ENCODE measurements around the gene HPX.
A peak's percentile ranks its signal among the peaks of the same experiment; 100 is the strongest.
"Not testable (repeated sequence)": the region's sequence is repeated elsewhere in the genome, so short reads cannot be mapped to it uniquely, and the experiment has no call there.

HPX gene

GRCh38 chr11:6397156-6397555 lies 43.6 kb downstream of the HPX start:
- Histone ChIP-seq H3K4me3 (ENCODE audit: low read depth, low read length) (no peak overlapping the region), H3K4me1 (ENCODE audit: control insufficient read depth, insufficient read depth, low read length) (no peaks in the 10 kb centered on the region), H3K27me3 (ENCODE audit: control insufficient read depth, insufficient read depth, low read length) (no peaks in the 10 kb centered on the region), H3K9me3 (ENCODE audit: control insufficient read depth, insufficient read depth, low read length) (no peaks in the 10 kb centered on the region), H3K36me3 (ENCODE audit: control insufficient read depth, insufficient read depth, low read length) (no peaks in the 10 kb centered on the region), H3K9ac (ENCODE audit: low read depth, low read length) (no peak overlapping the region)

- Histone ChIP-seq H3K9me3 (ENCODE audit: control insufficient read depth, insufficient read depth, low read length) (no peaks in the 10 kb centered on the region), H3K9ac (ENCODE audit: low read depth, low read length) (no peak overlapping the region), H3K4me1 (ENCODE audit: control insufficient read depth, insufficient read depth, low read length) (no peaks in the 10 kb centered on the region), H3K4me3 (ENCODE audit: low read depth, low read length) (no peak overlapping the region), H3K27me3 (ENCODE audit: control insufficient read depth, insufficient read depth, low read length) (peaks cover 6% of the 10 kb centered on the region), H3K36me3 (ENCODE audit: control insufficient read depth, insufficient read depth, low read length) (no peaks in the 10 kb centered on the region)
Measured at GRCh38 chr11:6395470-6396060, 45.2 kb downstream of the HPX start.

- Histone ChIP-seq H3K4me3 (ENCODE audit: low read depth, low read length) (no peak overlapping the region), H3K9ac (ENCODE audit: low read depth, low read length) (no peak overlapping the region), H3K27me3 (ENCODE audit: control insufficient read depth, insufficient read depth, low read length) (peaks cover 6% of the 10 kb centered on the region), H3K9me3 (ENCODE audit: control insufficient read depth, insufficient read depth, low read length) (no peaks in the 10 kb centered on the region), H3K36me3 (ENCODE audit: control insufficient read depth, insufficient read depth, low read length) (no peaks in the 10 kb centered on the region), H3K4me1 (ENCODE audit: control insufficient read depth, insufficient read depth, low read length) (no peaks in the 10 kb centered on the region)
Measured at GRCh38 chr11:6393989-6394670, 46.7 kb downstream of the HPX start.

- H3K4me1 ChIP-seq (ENCODE audit: control insufficient read depth, insufficient read depth, low read length); H3K36me3 ChIP-seq (ENCODE audit: control insufficient read depth, insufficient read depth, low read length); H3K4me3 ChIP-seq (ENCODE audit: low read depth, low read length); H3K9ac ChIP-seq (ENCODE audit: low read depth, low read length); H3K9me3 ChIP-seq (ENCODE audit: control insufficient read depth, insufficient read depth, low read length); H3K27me3 ChIP-seq (ENCODE audit: control insufficient read depth, insufficient read depth, low read length): not testable (repeated sequence)
Measured at GRCh38 chr11:6392251-6392650, 48.5 kb downstream of the HPX start.

- no peaks in the 10 kb centered on the region for H3K4me1 ChIP-seq (ENCODE audit: control insufficient read depth, insufficient read depth, low read length)
- no peaks in the 10 kb centered on the region for H3K36me3 ChIP-seq (ENCODE audit: control insufficient read depth, insufficient read depth, low read length)
- peaks cover 6% of the 10 kb centered on the region for H3K27me3 ChIP-seq (ENCODE audit: control insufficient read depth, insufficient read depth, low read length)
- no peak overlapping the region for H3K9ac ChIP-seq (ENCODE audit: low read depth, low read length)
- no peak overlapping the region for H3K4me3 ChIP-seq (ENCODE audit: low read depth, low read length)
- H3K9me3 ChIP-seq (ENCODE audit: control insufficient read depth, insufficient read depth, low read length), result no peaks in the 10 kb centered on the region
Measured at GRCh38 chr11:6391537-6392134, 49.2 kb downstream of the HPX start.

- peak overlapping the region; percentile 67 for H3K4me3 ChIP-seq (ENCODE audit: low read depth, low read length)
- no peaks in the 10 kb centered on the region for H3K9me3 ChIP-seq (ENCODE audit: control insufficient read depth, insufficient read depth, low read length)
- H3K9ac ChIP-seq (ENCODE audit: low read depth, low read length), result no peak overlapping the region
Measured at GRCh38 chr11:6390718-6391469, 49.9 kb downstream of the HPX start.

GRCh38 chr11:6389905-6390717 lies 50.7 kb downstream of the HPX start, which contains the start of gene SMPD1:
Gene SMPD1 (plus strand): TSS chr11:6390474. CDS start chr11:6390599, 125 bp downstream.
- peak within 1 kb of the TSS; percentile 67 for H3K4me3 ChIP-seq (ENCODE audit: low read depth, low read length)
- H3K9ac ChIP-seq (ENCODE audit: low read depth, low read length), result no peak within 1 kb of the TSS
- H3K36me3 ChIP-seq (ENCODE audit: control insufficient read depth, insufficient read depth, low read length), result no peaks in the 10 kb centered on the region
- H3K4me1 ChIP-seq (ENCODE audit: control insufficient read depth, insufficient read depth, low read length), result peaks cover 5% of the 10 kb centered on the region
- no peaks in the 10 kb centered on the region for H3K9me3 ChIP-seq (ENCODE audit: control insufficient read depth, insufficient read depth, low read length)
- peaks cover 6% of the 10 kb centered on the region for H3K27me3 ChIP-seq (ENCODE audit: control insufficient read depth, insufficient read depth, low read length)

More at GRCh38 chr11:6390718-6391469, 49.9 kb downstream of the HPX start:
- H3K36me3 ChIP-seq (ENCODE audit: control insufficient read depth, insufficient read depth, low read length), result no peaks in the 10 kb centered on the region
- peaks cover 6% of the 10 kb centered on the region for H3K27me3 ChIP-seq (ENCODE audit: control insufficient read depth, insufficient read depth, low read length)
- H3K4me1 ChIP-seq (ENCODE audit: control insufficient read depth, insufficient read depth, low read length), result no peaks in the 10 kb centered on the region

GRCh38 chr11:6388748-6389147 lies 52.0 kb downstream of the HPX start:
- no peak overlapping the region for H3K9ac ChIP-seq (ENCODE audit: low read depth, low read length)
- no peaks in the 10 kb centered on the region for H3K9me3 ChIP-seq (ENCODE audit: control insufficient read depth, insufficient read depth, low read length)
- H3K4me1 ChIP-seq (ENCODE audit: control insufficient read depth, insufficient read depth, low read length), result peaks cover 5% of the 10 kb centered on the region
- H3K36me3 ChIP-seq (ENCODE audit: control insufficient read depth, insufficient read depth, low read length), result no peaks in the 10 kb centered on the region
- peaks cover 6% of the 10 kb centered on the region for H3K27me3 ChIP-seq (ENCODE audit: control insufficient read depth, insufficient read depth, low read length)
- no peak overlapping the region for H3K4me3 ChIP-seq (ENCODE audit: low read depth, low read length)

- H3K9ac ChIP-seq (ENCODE audit: low read depth, low read length), result no peak overlapping the region
- no peaks in the 10 kb centered on the region for H3K36me3 ChIP-seq (ENCODE audit: control insufficient read depth, insufficient read depth, low read length)
- H3K27me3 ChIP-seq (ENCODE audit: control insufficient read depth, insufficient read depth, low read length), result peaks cover 6% of the 10 kb centered on the region
- H3K4me1 ChIP-seq (ENCODE audit: control insufficient read depth, insufficient read depth, low read length), result peaks cover 5% of the 10 kb centered on the region
- no peak overlapping the region for H3K4me3 ChIP-seq (ENCODE audit: low read depth, low read length)
- no peaks in the 10 kb centered on the region for H3K9me3 ChIP-seq (ENCODE audit: control insufficient read depth, insufficient read depth, low read length)
Measured at GRCh38 chr11:6387811-6388599, 52.8 kb downstream of the HPX start.

GRCh38 chr11:6385046-6385777 lies 55.6 kb downstream of the HPX start:
- Histone ChIP-seq H3K36me3 (ENCODE audit: control insufficient read depth, insufficient read depth, low read length) (no peaks in the 10 kb centered on the region), H3K27me3 (ENCODE audit: control insufficient read depth, insufficient read depth, low read length) (no peaks in the 10 kb centered on the region), H3K9ac (ENCODE audit: low read depth, low read length) (no peak overlapping the region), H3K9me3 (ENCODE audit: control insufficient read depth, insufficient read depth, low read length) (no peaks in the 10 kb centered on the region), H3K4me3 (ENCODE audit: low read depth, low read length) (no peak overlapping the region), H3K4me1 (ENCODE audit: control insufficient read depth, insufficient read depth, low read length) (peaks cover 14% of the 10 kb centered on the region)
